ENCODE data around the gene TRRAP. TPM values are rescaled to one million over a fixed set of nuclear protein-coding genes. Genes with fewer than 3 reads are reported as not detected.

The TRRAP gene
- total and polyA plus RNA-seq, 2 experiments from 2014 or later: 14.9 to 58.7 TPM

DNA sequence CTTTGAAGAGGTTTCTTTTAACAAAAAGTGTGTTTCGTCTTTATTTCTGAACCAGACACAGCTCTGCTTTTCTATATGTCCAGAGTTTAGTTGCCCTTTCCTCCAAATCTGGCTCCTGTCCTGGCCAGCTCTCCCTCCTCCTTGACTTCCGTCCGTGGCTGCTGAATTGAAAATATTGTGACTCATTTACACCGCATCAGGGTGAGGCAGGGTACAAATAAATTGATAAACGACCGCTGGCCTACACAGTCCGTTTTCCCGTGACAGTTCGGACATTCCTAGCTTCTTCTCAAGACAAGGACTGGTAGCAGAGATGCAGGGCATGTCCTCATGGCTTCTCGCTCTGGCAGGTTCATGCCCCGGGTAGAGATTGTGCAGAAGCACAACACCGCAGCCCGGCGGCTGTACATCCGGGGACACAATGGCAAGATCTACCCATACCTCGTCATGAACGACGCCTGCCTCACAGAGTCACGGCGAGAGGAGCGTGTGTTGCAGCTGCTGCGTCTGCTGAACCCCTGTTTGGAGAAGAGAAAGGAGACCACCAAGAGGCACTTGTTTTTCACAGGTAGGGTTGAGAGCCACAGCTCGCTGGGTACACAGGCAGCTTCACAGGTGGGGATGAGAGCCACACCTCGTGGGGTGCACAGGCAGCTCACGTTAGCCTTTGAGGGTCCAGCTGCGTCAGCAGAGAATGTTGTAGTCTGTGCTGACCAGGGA lies 126.6 kb downstream of the TRRAP start:
- DNase-seq (ENCODE audit: low spot score) (no peak), ATAC-seq (no peak)
- H3K4me1 ChIP-seq (ENCODE audit: insufficient read depth): no peaks in the 10 kb centered on the region
- H3K27ac Mint-ChIP-seq: no peak overlapping the region
- H3K4me3 ChIP-seq: no peak overlapping the region
- no peaks in the 10 kb centered on the region for H3K9me2 ChIP-seq (ENCODE audit: insufficient read depth)
- H3K27me3 ChIP-seq (ENCODE audit: insufficient read depth): no peaks in the 10 kb centered on the region
- no peaks in the 10 kb centered on the region for H3K9me3 Mint-ChIP-seq
- no peaks in the 10 kb centered on the region for H3K79me2 ChIP-seq (replicated peaks; ENCODE audit: insufficient read depth)
- no peaks in the 10 kb centered on the region for H3F3A ChIP-seq (replicated peaks; ENCODE audit: low read depth)
- H3K4me3 Mint-ChIP-seq: no peak overlapping the region
- H4K20me1 ChIP-seq (replicated peaks; ENCODE audit: insufficient read depth): no peaks in the 10 kb centered on the region; the same call in 1 of the 2 replicates
- H3K4me2 ChIP-seq: no peak overlapping the region
- H3K36me3 ChIP-seq (ENCODE audit: insufficient read depth): peaks cover under 1% of the 10 kb centered on the region; the same call in 1 of the 2 replicates
- no peak overlapping the region for H3K27ac ChIP-seq (ENCODE audit: low read depth)
- no peaks in the 10 kb centered on the region; the same call in 2 of the 3 replicates for H3K4me1 Mint-ChIP-seq
- TF ChIP-seq STAT1 (IDR thresholded peaks at IDR 0.05; ENCODE audit: unreplicated experiment) (no peak), ZNF331 (CRISPR knock-in tag; IDR thresholded peaks at IDR 0.05; ENCODE audit: low read depth) (no peak), EZH2phosphoT487 (IDR thresholded peaks at IDR 0.05; ENCODE audit: unreplicated experiment) (no peak), ZNF114 (CRISPR knock-in tag; IDR thresholded peaks at IDR 0.05) (no peak), NANOG (IDR thresholded peaks at IDR 0.05; ENCODE audit: borderline replicate concordance) (no peak), JUNB (IDR thresholded peaks at IDR 0.05; ENCODE audit: unreplicated experiment) (no peak), EZH2 (IDR thresholded peaks at IDR 0.05; ENCODE audit: low read depth, unreplicated experiment) (no peak), ZNF462 (CRISPR knock-in tag; IDR thresholded peaks at IDR 0.05) (no peak), REST (IDR thresholded peaks at IDR 0.05; ENCODE audit: unreplicated experiment) (no peak), POLR2AphosphoS5 (IDR thresholded peaks at IDR 0.05; ENCODE audit: low read depth) (no peak), CREB1 (CRISPR knock-in tag; IDR thresholded peaks at IDR 0.05; ENCODE audit: low read depth) (no peak)
- TF ChIP-seq, protein P1, sequence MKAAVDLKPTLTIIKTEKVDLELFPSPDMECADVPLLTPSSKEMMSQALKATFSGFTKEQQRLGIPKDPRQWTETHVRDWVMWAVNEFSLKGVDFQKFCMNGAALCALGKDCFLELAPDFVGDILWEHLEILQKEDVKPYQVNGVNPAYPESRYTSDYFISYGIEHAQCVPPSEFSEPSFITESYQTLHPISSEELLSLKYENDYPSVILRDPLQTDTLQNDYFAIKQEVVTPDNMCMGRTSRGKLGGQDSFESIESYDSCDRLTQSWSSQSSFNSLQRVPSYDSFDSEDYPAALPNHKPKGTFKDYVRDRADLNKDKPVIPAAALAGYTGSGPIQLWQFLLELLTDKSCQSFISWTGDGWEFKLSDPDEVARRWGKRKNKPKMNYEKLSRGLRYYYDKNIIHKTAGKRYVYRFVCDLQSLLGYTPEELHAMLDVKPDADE (IDR thresholded peaks at IDR 0.05): no peak
- TF ChIP-seq, protein P2, sequence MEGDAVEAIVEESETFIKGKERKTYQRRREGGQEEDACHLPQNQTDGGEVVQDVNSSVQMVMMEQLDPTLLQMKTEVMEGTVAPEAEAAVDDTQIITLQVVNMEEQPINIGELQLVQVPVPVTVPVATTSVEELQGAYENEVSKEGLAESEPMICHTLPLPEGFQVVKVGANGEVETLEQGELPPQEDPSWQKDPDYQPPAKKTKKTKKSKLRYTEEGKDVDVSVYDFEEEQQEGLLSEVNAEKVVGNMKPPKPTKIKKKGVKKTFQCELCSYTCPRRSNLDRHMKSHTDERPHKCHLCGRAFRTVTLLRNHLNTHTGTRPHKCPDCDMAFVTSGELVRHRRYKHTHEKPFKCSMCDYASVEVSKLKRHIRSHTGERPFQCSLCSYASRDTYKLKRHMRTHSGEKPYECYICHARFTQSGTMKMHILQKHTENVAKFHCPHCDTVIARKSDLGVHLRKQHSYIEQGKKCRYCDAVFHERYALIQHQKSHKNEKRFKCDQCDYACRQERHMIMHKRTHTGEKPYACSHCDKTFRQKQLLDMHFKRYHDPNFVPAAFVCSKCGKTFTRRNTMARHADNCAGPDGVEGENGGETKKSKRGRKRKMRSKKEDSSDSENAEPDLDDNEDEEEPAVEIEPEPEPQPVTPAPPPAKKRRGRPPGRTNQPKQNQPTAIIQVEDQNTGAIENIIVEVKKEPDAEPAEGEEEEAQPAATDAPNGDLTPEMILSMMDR (conservative IDR thresholded peaks at IDR 0.05; ENCODE audit: low read depth in 2 of 2): no peak
- peaks cover 6% of the 10 kb centered on the region for H3K27me3 Mint-ChIP-seq (ENCODE audit: insufficient read depth, low read depth, poor library complexity)
- H3K36me3 Mint-ChIP-seq (ENCODE audit: low read depth): peaks cover 69% of the 10 kb centered on the region
- H2AFZ ChIP-seq: no peak overlapping the region

Data from GM23338 (cell line).